ENCODE results near the gene ZAP70. TPM values are rescaled to one million over a fixed set of nuclear protein-coding genes. Genes with fewer than 3 reads are reported as not detected.
"Not testable (repeated sequence)": the region's sequence is repeated elsewhere in the genome, so short reads cannot be mapped to it uniquely, and the experiment has no call there.

ZAP70 gene
- total RNA-seq (2014; rRNA removed; shearing (Covaris generic)), result 2.0 and 2.1 TPM in 2 replicates

GRCh38 chr2:97713296-97714083 is at the start of gene ZAP70:
ZAP70 (plus strand) TSS chr2:97713576; CDS start chr2:97724037, 10,461 bp downstream.
- DNase-seq (ENCODE audit: low read depth), result no peak

DNA sequence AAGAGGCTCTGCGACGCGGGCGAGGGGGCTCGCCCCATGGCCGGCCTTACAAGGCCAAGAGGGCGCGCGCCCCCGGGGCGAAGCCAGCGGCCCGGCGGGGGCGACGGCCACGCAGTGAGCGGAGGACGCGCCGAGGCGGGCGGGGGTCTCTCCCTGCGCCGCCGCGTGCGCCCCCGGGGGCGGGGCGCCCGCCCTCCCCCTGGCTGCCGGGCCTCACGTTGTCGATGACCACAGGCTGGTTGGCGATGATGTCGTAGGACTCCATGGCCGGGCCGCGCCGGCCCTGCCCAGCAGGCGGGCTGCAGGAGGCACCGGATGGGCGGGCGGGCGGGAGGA is 49.8 kb upstream of the ZAP70 start:
- no peak for DNase-seq (ENCODE audit: low read depth)

- peak; percentile 98 for DNase-seq (ENCODE audit: low read depth)
These were observed 49.3 kb upstream of the ZAP70 start, which contains the start of gene ACTR1B for GRCh38 chr2:97663962-97664635. ACTR1B (minus strand) TSS chr2:97664044; CDS start chr2:97663890, 154 bp downstream.

- DNase-seq (ENCODE audit: low read depth), result peak; percentile 26
These were observed 48.8 kb upstream of the ZAP70 start for GRCh38 chr2:97664636-97664970.

DNA sequence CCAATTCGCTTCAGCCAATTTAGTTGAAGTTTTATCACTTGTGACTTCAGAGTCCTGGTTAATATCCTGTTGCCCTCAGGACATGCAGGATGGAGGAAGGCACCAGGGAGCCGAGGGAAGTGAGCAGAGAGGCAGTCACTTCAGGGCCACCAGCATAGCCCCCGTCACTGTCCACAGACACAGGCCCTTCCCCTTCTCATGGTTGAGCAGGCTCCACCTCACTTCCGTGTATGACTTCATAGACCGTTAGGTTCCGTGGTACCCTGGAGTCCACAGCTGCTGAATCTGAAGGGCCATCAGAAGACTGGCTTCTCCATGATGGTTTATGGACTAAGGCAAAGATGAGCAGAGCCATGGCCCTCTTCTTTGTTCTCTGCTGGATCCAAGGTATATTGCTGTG is 43.9 kb upstream of the ZAP70 start, which contains the start of gene C2orf92:
Gene C2orf92 (plus strand): TSS at position 266 of the 400 bp plus-strand sequence. CDS start 76 bp downstream, at position 342.
- DNase-seq (ENCODE audit: low read depth), result no peak

GRCh38 chr2:97670471-97670870 is 42.9 kb upstream of the ZAP70 start:
- no peak for DNase-seq (ENCODE audit: low read depth)

DNA sequence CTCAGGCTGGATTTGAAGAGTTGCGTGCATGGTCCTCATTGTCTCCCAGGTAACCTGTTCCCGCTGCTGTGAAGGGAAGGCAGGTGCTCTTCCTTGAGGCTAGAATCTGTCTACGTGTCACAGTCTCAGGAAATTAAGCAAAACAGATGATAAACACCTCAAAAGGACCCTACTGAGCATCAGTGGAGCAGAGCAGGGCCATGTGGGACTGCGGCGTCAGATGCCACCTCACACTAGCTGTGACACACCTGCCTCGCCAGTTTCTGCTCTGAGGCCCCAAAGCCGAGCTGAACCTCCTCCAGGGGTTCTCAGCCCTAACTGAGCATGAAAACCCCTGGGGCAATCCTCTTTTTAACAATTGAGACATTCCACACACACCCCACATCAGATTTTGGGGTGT is 41.9 kb upstream of the ZAP70 start:
- DNase-seq (ENCODE audit: low read depth), result no peak

GRCh38 chr2:97672606-97673140 is 40.7 kb upstream of the ZAP70 start:
- not testable (repeated sequence) for DNase-seq (ENCODE audit: low read depth)

DNA sequence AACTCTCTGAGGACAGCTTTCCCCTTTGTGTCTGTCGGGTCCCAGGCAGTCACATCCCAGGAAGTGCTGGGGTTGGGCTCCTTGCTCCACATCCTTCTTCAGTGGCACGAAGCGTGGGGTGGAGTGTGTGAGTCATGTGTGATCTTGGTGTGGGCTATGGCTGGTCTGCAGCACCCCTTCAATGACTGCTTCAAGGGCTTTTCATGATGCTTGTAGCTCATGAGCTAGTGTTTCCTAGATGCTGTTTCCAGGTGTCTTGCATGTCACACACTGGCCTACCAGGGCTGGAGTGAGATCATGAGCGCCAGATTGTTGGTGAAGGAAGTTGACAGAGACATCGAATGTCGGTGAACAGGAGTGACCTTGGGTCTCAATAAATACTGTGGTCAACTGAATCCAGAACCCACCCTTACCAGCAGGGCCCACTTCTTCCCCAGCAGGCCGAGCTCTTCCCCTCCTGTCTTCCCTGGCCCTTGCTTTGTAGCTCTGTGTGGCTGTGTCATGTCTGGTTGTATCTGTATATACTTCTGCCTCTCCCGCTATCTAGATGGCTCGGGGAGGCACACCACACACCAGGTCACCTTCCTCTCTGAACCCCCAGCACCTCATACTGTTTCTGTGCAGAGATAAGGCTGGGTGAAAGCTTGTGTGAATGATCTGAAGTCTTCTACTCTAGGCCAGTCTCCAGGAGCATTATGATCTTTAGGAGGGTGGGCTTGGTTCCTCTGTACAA is 40.0 kb upstream of the ZAP70 start:
- no peak for DNase-seq (ENCODE audit: low read depth)

GRCh38 chr2:97673915-97674283 is 39.5 kb upstream of the ZAP70 start:
- DNase-seq (ENCODE audit: low read depth), result no peak

DNA sequence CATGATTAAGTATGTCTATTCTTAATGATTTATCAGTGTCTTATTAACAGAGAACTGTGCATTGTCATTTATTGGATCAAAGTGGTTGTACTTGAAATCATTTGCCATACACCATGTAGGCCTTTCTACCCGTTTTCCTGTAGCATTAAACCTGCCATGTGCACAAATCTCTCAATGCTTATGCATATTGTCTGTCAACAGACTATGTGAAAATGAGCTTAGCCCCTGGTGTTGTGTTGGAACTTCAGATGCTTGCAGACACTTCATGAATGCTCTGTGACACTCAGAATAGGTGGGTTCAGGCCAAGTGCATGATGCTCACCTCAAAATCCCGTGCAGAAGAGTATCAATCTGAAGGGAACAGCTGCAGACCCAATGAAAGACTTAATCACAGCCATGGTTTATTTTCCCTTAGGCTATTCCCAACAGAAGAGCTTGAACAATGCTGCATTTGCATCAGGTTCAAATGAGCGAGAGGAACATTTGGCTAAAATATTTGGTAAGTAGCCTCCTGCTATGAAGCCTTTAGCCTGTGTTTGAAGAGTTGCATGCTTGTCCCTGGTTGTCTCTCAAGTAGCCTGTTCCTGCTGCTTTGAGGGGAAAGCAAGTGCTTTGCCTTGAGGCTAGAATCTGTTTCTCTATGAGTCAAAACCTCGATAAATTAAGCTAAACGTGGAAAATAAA is 37.8 kb upstream of the ZAP70 start:
- no peak for DNase-seq (ENCODE audit: low read depth)

- no peak for DNase-seq (ENCODE audit: low read depth)
These were observed 36.8 kb upstream of the ZAP70 start for GRCh38 chr2:97676620-97677019.

GRCh38 chr2:97677480-97677879 is 35.9 kb upstream of the ZAP70 start:
- DNase-seq (ENCODE audit: low read depth), result no peak

- DNase-seq (ENCODE audit: low read depth), result no peak
These were observed 35.1 kb upstream of the ZAP70 start for GRCh38 chr2:97678298-97678697.

- DNase-seq (ENCODE audit: low read depth), result not testable (repeated sequence)
These were observed 26.1 kb upstream of the ZAP70 start for GRCh38 chr2:97687235-97687634.

DNA sequence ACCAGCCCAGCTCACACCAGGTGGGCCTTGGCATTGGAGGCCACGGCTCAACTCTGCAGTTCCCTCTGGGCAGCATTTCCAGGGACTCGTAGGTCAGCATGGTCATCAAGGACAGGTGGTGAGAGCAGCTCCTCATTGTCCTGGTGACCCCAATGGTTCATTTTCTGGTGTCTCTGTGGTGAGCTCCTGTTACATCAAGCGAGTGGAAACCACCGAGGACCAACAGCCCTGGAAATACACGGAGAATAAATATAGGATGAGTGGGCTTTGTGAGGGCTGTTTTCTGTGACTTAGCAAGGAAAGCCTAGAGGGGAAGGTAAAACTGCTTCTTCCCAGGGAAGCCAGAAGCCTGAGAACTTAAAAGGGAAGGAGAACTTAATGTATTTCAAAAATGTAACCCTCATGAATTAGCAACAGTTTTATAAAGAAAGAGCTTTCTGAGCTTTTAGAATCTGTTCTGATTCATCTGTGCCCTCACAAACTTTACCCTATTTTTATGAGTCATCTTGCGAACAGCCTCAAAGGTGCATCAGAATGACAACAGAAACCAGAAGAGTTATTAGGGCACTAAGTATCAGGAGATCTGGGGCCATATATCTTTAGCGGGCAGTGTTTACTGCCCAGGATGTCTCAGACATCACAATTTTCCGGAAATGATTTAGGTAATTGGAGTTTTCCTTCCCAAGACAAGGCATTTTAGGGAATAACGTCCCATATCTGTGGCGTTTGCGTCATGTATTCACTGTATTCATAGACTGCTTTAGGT is 25.1 kb upstream of the ZAP70 start:
- DNase-seq (ENCODE audit: low read depth), result peak; percentile 18

DNA sequence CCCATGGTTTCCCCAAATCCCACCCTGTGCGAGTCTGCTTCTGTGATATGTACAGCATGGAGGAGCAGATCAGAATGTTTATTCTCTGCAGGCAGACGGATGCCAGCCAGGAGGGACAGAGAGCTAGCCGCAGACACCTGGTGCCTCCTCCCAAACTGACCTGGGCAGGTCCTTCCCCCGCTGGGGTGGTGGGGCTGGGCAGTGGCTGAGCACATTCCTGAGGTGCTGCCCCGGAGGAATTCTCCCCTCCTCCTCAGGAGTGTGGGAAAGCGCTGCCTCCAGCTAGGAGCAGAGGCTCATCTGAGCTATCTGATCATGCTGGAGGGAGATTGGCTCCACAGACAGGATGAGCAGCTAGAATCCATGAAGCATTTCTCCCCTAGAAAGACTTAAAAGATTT is 22.2 kb upstream of the ZAP70 start:
- DNase-seq (ENCODE audit: low read depth), result no peak

DNA sequence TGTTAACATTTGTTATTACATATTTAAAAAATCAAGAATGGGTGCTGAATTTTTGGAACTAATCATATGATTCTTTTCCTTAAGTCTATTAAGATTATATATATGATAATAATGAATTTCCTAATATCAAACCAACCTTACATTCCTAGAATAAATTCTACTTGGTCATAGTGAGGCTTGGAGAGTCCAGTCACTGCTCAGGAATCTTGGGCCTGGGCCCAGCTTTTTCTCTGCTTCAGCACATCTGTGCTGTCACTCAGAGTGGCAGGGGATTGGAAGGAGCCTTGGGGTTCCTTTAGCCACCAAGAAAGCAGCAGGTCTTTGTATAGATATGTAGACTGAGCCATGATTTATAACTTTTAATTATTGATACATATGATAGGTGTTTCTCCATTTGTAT is 19.9 kb upstream of the ZAP70 start:
- peak; percentile 52 for DNase-seq (ENCODE audit: low read depth)

GRCh38 chr2:97695744-97696143 is 17.6 kb upstream of the ZAP70 start:
- DNase-seq (ENCODE audit: low read depth), result no peak

GRCh38 chr2:97697252-97698235 is 15.8 kb upstream of the ZAP70 start:
- DNase-seq (ENCODE audit: low read depth), result peak; percentile 78
